Measurements from ENCODE around the gene COL18A1.

COL18A1 gene

DNA sequence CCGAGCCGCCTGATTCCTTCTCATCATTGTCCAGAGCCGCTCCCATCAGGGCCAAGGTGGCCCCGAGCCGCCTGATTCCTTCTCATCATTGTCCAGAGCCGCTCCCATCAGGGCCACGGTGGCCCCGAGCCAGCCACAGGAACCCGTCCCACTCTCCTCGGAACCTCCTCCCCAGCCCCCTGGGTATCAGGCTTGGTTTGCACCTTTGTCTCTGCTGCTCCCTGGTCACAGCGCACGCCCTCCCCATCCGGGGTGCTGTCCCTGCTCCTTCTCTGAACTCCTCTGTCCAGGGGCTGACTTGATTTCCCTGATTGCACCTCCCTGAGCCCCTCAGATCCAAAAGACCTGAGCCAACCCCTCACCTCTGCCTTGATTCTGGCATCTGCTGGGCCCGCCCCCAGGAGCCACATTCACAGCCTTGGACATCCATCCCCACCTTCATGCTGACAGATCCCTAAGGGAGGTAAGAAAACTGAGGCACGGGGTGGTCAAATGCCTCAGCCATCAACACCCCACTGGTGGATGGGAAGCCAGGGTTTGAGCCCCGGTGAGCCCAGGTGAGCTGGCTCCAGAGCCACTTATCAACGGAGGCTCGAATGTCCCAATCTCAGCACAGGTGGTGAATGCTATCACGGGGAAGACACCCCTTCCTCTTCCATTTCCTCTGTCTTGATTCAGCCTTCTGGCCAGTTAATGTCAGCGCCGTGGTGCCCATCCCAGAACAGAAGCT lies 25.6 kb upstream of the COL18A1 start:
- TF ChIP-seq, protein P1, sequence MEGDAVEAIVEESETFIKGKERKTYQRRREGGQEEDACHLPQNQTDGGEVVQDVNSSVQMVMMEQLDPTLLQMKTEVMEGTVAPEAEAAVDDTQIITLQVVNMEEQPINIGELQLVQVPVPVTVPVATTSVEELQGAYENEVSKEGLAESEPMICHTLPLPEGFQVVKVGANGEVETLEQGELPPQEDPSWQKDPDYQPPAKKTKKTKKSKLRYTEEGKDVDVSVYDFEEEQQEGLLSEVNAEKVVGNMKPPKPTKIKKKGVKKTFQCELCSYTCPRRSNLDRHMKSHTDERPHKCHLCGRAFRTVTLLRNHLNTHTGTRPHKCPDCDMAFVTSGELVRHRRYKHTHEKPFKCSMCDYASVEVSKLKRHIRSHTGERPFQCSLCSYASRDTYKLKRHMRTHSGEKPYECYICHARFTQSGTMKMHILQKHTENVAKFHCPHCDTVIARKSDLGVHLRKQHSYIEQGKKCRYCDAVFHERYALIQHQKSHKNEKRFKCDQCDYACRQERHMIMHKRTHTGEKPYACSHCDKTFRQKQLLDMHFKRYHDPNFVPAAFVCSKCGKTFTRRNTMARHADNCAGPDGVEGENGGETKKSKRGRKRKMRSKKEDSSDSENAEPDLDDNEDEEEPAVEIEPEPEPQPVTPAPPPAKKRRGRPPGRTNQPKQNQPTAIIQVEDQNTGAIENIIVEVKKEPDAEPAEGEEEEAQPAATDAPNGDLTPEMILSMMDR (IDR thresholded peaks at IDR 0.05; ENCODE audit: extremely low read depth, insufficient read depth, missing control alignments) = no peak
- no peak for DNase-seq (ENCODE audit: low spot score)

DNA sequence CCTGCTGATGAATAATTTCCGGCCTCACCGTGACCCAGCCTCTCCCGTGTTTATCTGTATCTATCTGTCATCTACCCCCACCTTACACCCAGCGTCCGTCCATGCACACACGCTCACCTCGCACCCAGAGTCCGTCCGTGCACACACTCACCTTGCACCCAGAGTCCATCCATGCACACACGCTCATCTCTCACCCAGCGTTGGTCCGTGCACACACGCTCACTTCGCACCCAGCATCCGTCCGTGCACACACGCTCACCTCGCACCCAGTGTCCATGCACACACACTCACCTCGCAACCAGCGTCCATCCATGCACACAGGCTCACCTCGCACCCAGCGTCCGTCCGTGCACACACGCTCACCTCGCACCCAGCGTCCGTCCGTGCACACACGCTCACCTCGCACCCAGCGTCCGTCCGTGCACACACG lies 25.0 kb upstream of the COL18A1 start:
- in situ Hi-C loops (cut with MboI; ENCODE audit: low pct_unique_long_range_greater_than_20kb, low sequenced_read_pairs, unreplicated experiment) = no loop called here
- TF ChIP-seq, protein P1 (IDR thresholded peaks at IDR 0.05; ENCODE audit: extremely low read depth, insufficient read depth, missing control alignments) = no peak
- no peak for DNase-seq (ENCODE audit: low spot score)

More for the DNA sequence above, 25.6 kb upstream of the COL18A1 start:
- in situ Hi-C loops (cut with MboI; ENCODE audit: low pct_unique_long_range_greater_than_20kb, low sequenced_read_pairs, unreplicated experiment) = no loop called here

DNA sequence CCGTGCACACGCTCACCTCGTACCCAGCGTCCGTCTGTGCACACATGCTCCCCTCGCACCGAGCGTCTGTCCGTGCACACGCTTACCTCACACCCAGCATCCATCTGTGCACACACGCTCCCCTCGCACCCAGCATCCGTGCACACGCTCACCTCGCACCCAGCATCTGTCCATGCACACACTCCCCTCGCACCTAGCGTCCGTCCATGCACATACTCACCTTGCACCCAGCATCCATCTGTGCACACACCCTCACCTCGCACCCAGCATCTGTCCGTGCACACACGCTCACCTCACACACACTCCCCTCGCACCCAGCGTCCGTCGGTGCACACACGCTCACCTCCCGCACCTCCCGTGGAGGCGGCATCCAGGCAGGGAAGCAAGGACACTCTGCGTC lies 24.4 kb upstream of the COL18A1 start:
- no peak for DNase-seq (ENCODE audit: low spot score)
- in situ Hi-C loops (cut with MboI; ENCODE audit: low pct_unique_long_range_greater_than_20kb, low sequenced_read_pairs, unreplicated experiment) = no loop called here
- TF ChIP-seq, protein P1 (IDR thresholded peaks at IDR 0.05; ENCODE audit: extremely low read depth, insufficient read depth, missing control alignments) = no peak

DNA sequence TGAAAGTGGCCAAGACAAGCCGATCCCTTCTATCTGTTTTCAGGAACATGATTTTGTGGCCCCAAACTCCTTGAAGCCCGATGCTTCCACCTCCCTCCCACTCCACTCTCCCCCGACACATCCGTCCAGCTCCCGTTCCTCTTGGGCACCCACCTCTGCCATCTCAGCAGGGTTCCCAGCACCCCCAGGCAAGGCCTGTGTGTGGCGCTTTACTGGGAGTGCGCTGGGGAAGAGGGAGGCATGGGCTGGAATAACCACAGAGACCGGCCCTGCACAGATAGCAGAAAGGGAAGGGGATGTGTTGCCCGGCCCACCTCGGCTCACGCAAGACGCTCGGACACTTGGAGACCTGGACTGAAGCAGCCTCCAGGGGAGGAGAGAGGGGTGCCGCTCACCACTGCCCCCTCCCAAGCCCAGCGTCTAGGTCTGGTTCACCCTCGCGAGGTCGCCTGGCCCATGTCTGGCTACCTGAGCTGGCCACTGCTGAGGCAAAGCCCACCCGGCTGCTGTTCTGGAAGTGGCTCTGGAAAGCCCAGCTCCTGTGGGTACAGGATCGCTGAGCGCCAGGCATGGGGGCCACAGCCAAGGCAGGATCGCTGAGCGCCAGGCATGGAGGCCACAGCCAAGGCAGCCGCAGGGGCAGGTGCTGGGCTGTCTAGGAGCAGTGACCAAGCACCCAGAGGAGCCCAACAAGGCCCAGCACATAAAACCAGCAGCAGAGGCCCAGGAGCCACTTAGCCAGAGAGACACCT lies 23.8 kb upstream of the COL18A1 start:
- DNase-seq (ENCODE audit: low spot score) = no peak
- TF ChIP-seq, protein P1 (IDR thresholded peaks at IDR 0.05; ENCODE audit: extremely low read depth, insufficient read depth, missing control alignments) = no peak
- in situ Hi-C loops (cut with MboI; ENCODE audit: low pct_unique_long_range_greater_than_20kb, low sequenced_read_pairs, unreplicated experiment) = no loop called here

DNA sequence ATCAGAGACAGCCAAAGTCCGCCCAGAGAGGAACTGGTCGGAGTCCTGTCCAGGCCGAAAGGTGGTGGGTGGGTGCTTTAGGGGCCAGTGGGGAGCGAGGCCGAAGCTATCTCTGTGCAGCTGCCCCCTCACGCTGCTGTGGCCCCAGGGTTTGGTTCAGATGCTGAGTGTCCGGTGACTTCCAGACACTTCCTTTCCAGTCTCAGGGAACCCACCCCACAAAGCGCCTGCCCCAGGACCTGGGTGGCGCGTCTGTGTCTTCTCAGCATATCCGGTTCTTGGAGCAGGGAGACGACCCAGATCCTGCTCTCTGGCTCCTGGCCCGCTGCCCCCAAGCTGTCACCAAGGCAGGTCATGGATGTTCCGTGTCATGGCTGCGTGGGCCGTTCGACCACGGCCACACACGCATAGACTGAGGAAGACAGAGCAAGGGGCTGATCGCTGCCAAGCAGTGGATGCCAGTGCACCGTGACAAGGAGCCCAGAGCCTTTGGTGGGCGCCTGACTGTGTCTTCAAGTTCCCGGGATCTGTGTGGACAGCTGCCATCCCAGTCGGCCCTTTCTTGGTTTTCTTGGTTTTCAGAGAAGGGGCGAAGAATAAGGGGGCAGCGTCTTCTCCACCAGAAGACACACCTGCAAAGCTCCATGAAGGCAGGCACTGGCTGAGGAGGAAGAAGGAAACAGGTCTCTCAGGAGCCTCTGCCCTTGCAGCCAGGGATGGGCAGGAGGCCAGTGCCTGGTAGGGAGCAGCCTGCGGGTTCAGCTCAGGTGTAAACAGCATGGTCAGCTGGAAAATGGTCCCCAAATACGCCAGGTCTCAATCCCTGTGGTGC lies 22.9 kb upstream of the COL18A1 start:
- DNase-seq (ENCODE audit: low spot score) = no peak
- in situ Hi-C loops (cut with MboI; ENCODE audit: low pct_unique_long_range_greater_than_20kb, low sequenced_read_pairs, unreplicated experiment) = no loop called here
- TF ChIP-seq, protein P1 (IDR thresholded peaks at IDR 0.05; ENCODE audit: extremely low read depth, insufficient read depth, missing control alignments) = no peak

DNA sequence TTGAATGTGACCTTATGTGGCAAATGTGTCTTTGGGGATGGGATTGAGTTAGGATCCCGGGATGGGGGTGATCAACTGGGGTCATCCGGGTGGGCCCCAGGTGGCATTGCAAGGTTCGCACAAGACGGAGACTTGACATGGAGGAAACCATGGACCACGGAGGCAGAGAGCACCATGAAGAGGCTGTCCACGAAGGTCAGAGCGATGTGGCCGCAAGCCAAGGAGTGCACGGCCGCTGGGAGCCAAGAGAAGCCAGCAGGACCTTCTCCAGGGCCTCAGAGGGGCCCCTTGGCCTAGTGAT lies 22.3 kb upstream of the COL18A1 start:
- in situ Hi-C loops (cut with MboI; ENCODE audit: low pct_unique_long_range_greater_than_20kb, low sequenced_read_pairs, unreplicated experiment) = no loop called here
- no peak for DNase-seq (ENCODE audit: low spot score)
- TF ChIP-seq, protein P1 (IDR thresholded peaks at IDR 0.05; ENCODE audit: extremely low read depth, insufficient read depth, missing control alignments) = no peak
